ENCODE results near the gene NDUFV3. TPM values are rescaled to one million over a fixed set of nuclear protein-coding genes. Genes with fewer than 3 reads are reported as not detected.
A peak's percentile ranks its signal among the peaks of the same experiment; 100 is the strongest.
"Not testable (repeated sequence)": the region's sequence is repeated elsewhere in the genome, so short reads cannot be mapped to it uniquely, and the experiment has no call there.

The NDUFV3 gene
- total RNA-seq, 2 donors from 2014 or later = 17.8 to 18.0 TPM

- Mint-ChIP-seq H3K27me3 (no peaks in the 10 kb centered on the region), H3K4me1 (peaks cover 14% of the 10 kb centered on the region), H3K36me3 (ENCODE audit: low read depth) (no peaks in the 10 kb centered on the region), H3K27ac (peak overlapping the region; percentile 84), H3K4me3 (peak overlapping the region; percentile 83)
- H3K9me3 ChIP-seq (ENCODE audit: control insufficient read depth, low read length, poor library complexity, severe bottlenecking) = no peaks in the 10 kb centered on the region
- DNase-seq (peak; percentile 15 to 41 (median 17)), ATAC-seq (peak; percentile 93)
Observed at GRCh38 chr21:42923553-42924432, 30.7 kb downstream of the NDUFV3 start.

- H3K4me3 Mint-ChIP-seq = peak overlapping the region; percentile 41
- H3K36me3 Mint-ChIP-seq (ENCODE audit: low read depth) = no peaks in the 10 kb centered on the region
- peaks cover 14% of the 10 kb centered on the region for H3K4me1 Mint-ChIP-seq
- DNase-seq (no peak), ATAC-seq (no peak)
- no peaks in the 10 kb centered on the region for H3K9me3 ChIP-seq (ENCODE audit: control insufficient read depth, low read length, poor library complexity, severe bottlenecking)
- peak overlapping the region; percentile 84 for H3K27ac Mint-ChIP-seq
- H3K27me3 Mint-ChIP-seq = no peaks in the 10 kb centered on the region
Observed at GRCh38 chr21:42924433-42924751, 31.3 kb downstream of the NDUFV3 start.

GRCh38 chr21:42925114-42925926, 32.2 kb downstream of the NDUFV3 start, which contains the start of gene ERVH48-1:
ERVH48-1 (minus strand) TSS chr21:42925630; CDS start chr21:42919006, 6,624 bp downstream.
- Mint-ChIP-seq H3K36me3 (ENCODE audit: low read depth) (no peaks in the 10 kb centered on the region), H3K4me3 (peak within 1 kb of the TSS; percentile 41), H3K27ac (no peak within 1 kb of the TSS), H3K4me1 (peaks cover 14% of the 10 kb centered on the region), H3K27me3 (no peaks in the 10 kb centered on the region)
- ATAC-seq (no peak), DNase-seq (no peak)
- H3K9me3 ChIP-seq (ENCODE audit: control insufficient read depth, low read length, poor library complexity, severe bottlenecking) = no peaks in the 10 kb centered on the region

GRCh38 chr21:42927474-42928200, 34.5 kb downstream of the NDUFV3 start:
- not testable (repeated sequence) for ATAC-seq

GRCh38 chr21:42929969-42930368, 36.9 kb downstream of the NDUFV3 start:
- ATAC-seq = no peak
- H3K9me3 ChIP-seq (ENCODE audit: control insufficient read depth, low read length, poor library complexity, severe bottlenecking) = no peaks in the 10 kb centered on the region
- no peak for DNase-seq
- no peaks in the 10 kb centered on the region for H3K4me1 Mint-ChIP-seq
- peaks cover 2% of the 10 kb centered on the region for H3K36me3 Mint-ChIP-seq (ENCODE audit: low read depth)
- peak overlapping the region; percentile 41 for H3K27ac Mint-ChIP-seq
- H3K4me3 Mint-ChIP-seq = no peak overlapping the region
- no peaks in the 10 kb centered on the region for H3K27me3 Mint-ChIP-seq

More at GRCh38 chr21:42927474-42928200, 34.5 kb downstream of the NDUFV3 start:
- H3K9me3 ChIP-seq (ENCODE audit: control insufficient read depth, low read length, poor library complexity, severe bottlenecking); H3K4me3 Mint-ChIP-seq; H3K36me3 Mint-ChIP-seq (ENCODE audit: low read depth); H3K27me3 Mint-ChIP-seq; H3K27ac Mint-ChIP-seq; DNase-seq: not testable (repeated sequence)
- peaks cover 14% of the 10 kb centered on the region for H3K4me1 Mint-ChIP-seq

- no peaks in the 10 kb centered on the region for H3K9me3 ChIP-seq (ENCODE audit: control insufficient read depth, low read length, poor library complexity, severe bottlenecking)
- Mint-ChIP-seq H3K36me3 (ENCODE audit: low read depth) (peaks cover 2% of the 10 kb centered on the region), H3K4me3 (no peak overlapping the region), H3K4me1 (no peaks in the 10 kb centered on the region), H3K27me3 (no peaks in the 10 kb centered on the region), H3K27ac (no peak overlapping the region)
- DNase-seq = no peak
- ATAC-seq = no peak
Observed at GRCh38 chr21:42931560-42932235, 38.6 kb downstream of the NDUFV3 start.

- H3K36me3 Mint-ChIP-seq (ENCODE audit: low read depth); H3K27ac Mint-ChIP-seq; H3K4me3 Mint-ChIP-seq; H3K9me3 ChIP-seq (ENCODE audit: control insufficient read depth, low read length, poor library complexity, severe bottlenecking); DNase-seq; H3K4me1 Mint-ChIP-seq; ATAC-seq; H3K27me3 Mint-ChIP-seq: not testable (repeated sequence)
Observed at GRCh38 chr21:42932378-42933136, 39.4 kb downstream of the NDUFV3 start.

GRCh38 chr21:42933137-42933970, 40.2 kb downstream of the NDUFV3 start:
- H3K27me3 Mint-ChIP-seq; ATAC-seq; H3K4me3 Mint-ChIP-seq; H3K9me3 ChIP-seq (ENCODE audit: control insufficient read depth, low read length, poor library complexity, severe bottlenecking); H3K36me3 Mint-ChIP-seq (ENCODE audit: low read depth); H3K4me1 Mint-ChIP-seq; DNase-seq; H3K27ac Mint-ChIP-seq: not testable (repeated sequence)

- not testable (repeated sequence) for H3K4me1 Mint-ChIP-seq; H3K9me3 ChIP-seq (ENCODE audit: control insufficient read depth, low read length, poor library complexity, severe bottlenecking); ATAC-seq; H3K4me3 Mint-ChIP-seq; DNase-seq; H3K27ac Mint-ChIP-seq; H3K36me3 Mint-ChIP-seq (ENCODE audit: low read depth); H3K27me3 Mint-ChIP-seq
Observed at GRCh38 chr21:42933973-42934372, 40.9 kb downstream of the NDUFV3 start.

- not testable (repeated sequence) for ATAC-seq; H3K9me3 ChIP-seq (ENCODE audit: control insufficient read depth, low read length, poor library complexity, severe bottlenecking); H3K36me3 Mint-ChIP-seq (ENCODE audit: low read depth); DNase-seq; H3K4me1 Mint-ChIP-seq; H3K27ac Mint-ChIP-seq; H3K4me3 Mint-ChIP-seq; H3K27me3 Mint-ChIP-seq
Observed at GRCh38 chr21:42936360-42936759, 43.3 kb downstream of the NDUFV3 start.

- H3K4me1 Mint-ChIP-seq; DNase-seq; H3K27ac Mint-ChIP-seq; H3K36me3 Mint-ChIP-seq (ENCODE audit: low read depth); H3K27me3 Mint-ChIP-seq; H3K4me3 Mint-ChIP-seq; H3K9me3 ChIP-seq (ENCODE audit: control insufficient read depth, low read length, poor library complexity, severe bottlenecking); ATAC-seq: not testable (repeated sequence)
Observed at GRCh38 chr21:42937034-42937940, 44.2 kb downstream of the NDUFV3 start.

All from T-helper 17 cell (primary cell).